ENCODE data around the gene RPRM.
"Not testable (repeated sequence)": the region's sequence is repeated elsewhere in the genome, so short reads cannot be mapped to it uniquely, and the experiment has no call there.

RPRM gene

DNA sequence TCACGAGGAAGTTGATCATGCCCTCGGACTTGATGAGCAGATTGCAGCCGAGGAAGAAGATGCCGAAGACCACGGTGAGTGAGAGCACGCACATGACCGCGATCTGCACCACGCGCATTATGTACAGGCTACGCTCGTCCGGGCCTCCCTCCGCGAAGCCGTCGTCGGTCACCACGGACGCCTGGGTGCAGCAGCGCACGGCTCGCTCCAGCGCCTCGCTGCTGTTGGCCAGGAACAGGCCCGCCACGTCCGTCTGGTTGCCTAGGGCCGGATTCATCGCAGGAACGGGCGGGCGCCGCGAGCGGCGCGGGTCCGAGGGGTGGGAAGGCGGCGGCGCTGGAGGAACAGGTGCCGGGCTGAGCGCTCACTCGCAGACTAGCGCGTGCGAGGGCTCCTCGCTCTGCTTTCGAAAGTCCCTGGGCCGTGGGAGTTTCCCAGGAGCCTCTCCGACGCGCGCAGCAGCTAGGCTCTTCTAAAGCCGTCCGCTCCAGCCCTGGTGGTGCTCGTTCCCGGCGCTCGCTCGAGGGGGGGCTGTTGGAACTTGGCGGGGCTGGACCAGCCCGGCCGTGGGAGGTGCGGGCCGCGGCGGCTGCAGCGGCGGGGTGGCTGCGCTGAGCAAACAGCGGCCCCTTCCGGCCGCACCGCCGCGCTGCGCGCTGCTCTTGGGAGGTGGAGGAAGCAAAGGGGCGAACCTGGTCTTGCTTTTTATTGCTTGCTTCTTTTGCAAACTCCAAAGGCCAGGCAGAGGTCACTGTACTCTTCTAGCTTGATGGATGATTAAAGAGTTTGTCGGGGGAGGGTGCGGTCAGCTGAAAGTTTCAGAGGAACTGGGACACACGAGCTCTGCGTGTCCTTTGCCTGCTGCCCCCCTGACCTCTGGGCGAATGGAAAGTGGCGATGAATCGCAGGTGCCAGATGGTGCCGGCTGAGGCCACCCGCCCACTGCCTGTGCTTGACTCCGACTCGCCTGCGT, at the start of gene RPRM:
Gene RPRM (minus strand): TSS at position 474 of the 973 bp plus-strand sequence. CDS start 197 bp downstream, at position 277.
- DNase-seq (ENCODE audit: low read depth, low spot score): no peak

DNA sequence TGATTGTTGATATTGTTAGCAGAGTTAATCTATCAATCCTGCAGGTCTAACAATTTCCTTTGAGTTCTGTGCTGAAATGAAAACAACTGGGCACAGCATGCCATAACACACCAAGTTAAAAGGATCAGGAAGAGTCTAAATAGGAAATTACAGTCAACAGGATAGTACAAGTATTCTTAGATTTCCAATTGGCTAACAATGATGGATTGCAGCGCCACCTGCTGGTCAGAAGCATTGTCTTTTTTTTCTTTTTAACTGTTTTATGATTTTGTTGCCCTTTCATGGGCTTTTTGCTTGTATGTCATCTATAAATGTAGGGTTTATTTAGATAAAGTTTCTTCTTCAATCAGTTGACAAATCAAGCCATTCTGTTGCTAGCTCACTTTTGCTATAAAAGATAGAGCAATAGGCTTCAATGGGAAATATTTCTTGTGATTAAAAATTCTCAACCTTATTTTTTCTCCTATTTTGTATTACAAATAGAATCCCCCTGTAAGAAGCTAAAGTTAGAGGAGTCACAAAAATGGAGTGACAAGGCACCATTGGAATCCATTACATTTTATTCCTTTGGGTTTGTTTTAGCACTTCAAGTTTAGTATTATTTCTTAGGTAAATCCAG, 40.8 kb upstream of the RPRM start:
- DNase-seq (ENCODE audit: low read depth, low spot score): peak; percentile 6

DNA sequence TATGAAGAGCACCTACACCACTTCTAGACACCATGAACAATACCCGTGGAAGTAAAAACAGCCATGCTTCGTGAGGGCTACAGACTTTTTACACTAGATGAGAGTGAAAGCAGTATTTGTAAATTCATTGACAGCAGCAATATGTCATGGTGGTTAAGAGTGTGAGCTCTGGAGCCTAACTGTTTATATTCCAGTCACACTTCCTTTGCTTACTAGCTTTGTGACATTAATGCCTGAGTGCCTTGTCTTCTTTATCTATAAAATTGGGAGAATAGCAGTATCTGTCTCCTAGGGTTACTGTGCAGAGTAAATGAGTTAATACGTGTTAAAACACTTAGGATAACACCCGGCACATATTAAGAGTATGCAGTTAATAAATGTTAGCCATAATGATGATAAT, 33.8 kb upstream of the RPRM start:
- no peak for DNase-seq (ENCODE audit: low read depth, low spot score)

DNA sequence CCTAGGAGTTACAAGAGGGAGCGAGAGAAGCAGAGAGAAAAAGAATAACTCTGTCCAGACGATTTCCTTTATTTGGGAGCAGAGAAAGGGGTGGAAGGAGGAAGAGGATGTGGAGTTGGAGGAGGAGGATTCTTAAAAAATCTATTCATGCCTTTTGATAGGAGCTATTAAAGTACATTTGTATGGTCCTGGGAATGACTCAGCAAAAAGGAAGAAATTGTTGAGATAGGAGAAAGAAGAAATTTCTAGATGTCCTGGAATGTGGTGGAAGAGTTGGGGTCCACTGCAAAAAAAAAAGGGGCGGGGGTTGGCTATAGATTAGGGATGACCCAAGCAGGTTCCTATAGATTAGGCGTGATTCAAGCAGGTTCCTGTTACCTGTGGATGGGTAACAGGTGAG, 32.4 kb upstream of the RPRM start:
- DNase-seq (ENCODE audit: low read depth, low spot score): no peak

DNA sequence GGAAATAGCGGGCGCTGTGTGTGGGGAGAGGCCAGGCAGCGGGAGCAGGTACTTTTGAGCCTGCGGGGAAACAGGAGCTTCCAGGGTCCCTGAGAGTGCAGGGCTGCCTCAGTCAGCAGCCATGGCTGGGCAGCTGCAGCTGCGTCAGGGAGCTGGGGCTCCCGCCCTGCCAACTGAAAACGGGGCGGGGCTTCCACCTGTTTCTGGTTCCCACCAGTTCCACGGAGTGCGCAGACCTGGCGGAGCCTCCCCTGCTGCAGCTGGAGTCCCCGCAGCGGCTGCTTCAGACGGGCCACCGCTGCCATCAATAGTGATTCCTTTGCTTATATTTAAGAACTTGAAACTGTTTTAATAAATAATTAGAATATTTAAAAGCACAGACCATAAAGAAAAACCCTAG, 30.6 kb upstream of the RPRM start:
- DNase-seq (ENCODE audit: low read depth, low spot score): no peak

DNA sequence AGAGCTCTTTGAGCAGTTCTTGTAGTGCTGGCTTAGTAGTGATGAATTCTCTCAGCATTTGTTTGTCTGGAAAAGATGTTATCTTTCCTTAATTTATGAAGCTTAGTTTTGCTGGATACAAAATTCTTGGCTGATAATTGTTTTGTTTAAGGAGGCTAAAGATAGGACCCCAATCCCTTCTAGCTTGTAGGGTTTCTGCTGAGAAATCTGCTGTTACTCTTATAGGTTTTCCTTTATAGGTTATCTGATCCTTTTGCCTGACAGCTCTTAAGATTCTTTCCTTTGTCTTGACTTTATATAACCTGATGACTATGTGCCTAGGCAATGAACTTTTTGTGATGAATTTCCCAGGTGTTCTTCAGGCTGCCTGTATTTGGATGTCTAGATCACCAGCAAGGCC, 27.9 kb upstream of the RPRM start:
- DNase-seq (ENCODE audit: low read depth, low spot score): not testable (repeated sequence)

DNA sequence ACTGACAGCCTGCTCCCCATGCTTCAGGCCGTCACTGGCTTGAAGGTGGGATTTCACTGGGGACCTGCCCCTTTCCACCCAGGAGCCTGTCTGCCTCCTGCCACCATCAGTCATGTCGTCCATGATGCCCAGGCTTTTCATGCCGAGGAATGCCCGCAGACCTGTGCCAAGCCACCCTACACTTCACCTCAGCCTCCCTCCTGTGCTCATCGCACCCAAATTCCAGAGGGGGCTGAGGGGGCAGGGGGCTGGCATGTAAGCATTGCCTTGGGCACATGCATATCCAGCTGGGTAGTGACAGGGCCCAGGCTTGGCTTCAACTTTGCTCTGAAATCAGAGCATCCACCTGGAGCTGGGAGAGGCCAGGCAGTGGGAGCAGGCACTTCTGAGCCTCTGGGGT, 20.9 kb upstream of the RPRM start:
- no peak for DNase-seq (ENCODE audit: low read depth, low spot score)

DNA sequence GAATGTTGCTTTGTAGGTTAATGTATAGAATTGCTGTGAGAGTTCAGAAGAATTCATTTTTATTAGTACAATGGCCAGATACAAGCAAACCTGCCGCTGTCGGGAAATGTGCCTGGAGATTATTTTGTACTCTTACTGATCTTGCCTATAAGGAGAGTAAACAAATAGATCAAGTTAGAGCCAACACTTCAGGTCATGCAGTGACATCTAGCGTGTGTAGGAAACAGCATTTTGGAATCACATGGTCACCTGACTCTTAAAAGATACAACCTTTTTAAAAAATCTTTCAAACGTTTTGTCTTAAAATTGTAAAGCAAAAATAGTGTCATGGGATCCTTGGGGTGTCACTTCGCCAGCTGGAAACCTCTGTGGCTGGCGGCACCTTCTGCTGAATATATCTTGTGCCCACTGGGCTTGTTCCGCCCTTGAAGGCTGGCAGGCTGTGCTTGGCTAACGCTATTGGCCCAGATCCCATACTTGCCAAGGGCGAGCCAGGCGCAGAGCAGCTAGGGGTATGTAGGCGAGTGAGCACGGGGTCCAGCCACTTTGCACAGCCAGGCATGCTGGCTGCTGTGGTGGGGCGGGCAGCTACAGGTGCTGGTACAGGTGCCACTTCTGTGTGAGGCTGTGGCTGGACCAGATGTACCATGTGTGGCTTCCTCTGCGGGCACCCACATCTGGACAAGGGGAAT, 19.5 kb upstream of the RPRM start:
- DNase-seq (ENCODE audit: low read depth, low spot score): no peak

DNA sequence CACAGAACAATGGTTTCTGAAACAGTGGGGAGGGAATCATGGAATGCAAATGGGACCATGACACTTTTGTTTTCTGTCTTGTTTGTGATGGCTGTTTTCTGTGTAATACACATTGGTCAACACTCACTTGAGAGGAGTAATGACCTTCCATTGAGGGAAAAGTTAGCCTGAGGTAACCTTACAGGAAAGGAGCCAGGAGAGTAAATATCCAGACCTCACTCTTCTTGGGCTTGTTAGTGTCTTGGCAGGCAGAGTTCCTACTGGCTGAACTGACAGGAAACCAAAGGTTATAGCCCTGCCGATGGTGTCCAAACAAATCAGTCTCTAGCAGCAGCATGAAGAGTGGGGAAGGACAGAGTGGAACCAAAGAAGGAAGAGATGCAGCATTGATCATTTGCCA, 17.2 kb upstream of the RPRM start:
- no peak for DNase-seq (ENCODE audit: low read depth, low spot score)

DNA sequence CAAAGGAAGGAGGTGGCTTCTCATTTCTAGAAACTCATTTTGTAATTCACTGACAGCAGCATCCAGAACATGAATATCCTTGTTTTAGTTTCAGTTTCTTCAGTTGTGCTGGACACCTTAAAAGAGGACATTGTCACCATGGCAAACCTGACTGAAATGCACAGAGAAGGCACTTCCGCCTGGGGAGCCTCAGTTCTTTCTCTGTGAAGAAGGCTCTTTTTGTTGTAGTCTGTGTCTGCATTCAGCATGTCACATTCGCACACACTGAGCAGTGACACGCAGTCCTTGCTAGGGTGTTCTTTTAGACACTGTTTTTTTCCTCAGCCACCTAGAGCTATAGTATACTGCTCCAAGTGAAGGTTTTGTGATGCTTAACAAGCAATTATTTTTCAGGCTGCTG, 9.5 kb upstream of the RPRM start:
- no peak for DNase-seq (ENCODE audit: low read depth, low spot score)

DNA sequence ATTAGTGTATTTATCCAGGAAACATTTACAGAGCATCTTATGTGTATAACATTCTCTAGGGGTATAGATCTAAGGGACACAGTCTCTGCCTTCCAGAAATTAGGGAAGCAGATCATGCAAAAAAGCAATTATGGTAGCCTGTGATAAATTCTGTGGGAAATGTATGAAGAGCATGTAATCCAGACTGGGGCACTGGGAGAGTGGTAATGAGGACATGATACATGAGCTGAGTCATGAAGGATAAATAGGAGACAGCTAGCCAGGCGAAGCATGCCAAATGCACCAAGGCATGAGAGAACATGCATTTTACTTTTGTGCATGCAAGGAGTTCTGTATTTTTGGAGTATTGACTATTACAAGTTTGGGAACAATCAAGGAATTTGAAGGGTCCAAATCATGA, 8.9 kb upstream of the RPRM start:
- no peak for DNase-seq (ENCODE audit: low read depth, low spot score)

DNA sequence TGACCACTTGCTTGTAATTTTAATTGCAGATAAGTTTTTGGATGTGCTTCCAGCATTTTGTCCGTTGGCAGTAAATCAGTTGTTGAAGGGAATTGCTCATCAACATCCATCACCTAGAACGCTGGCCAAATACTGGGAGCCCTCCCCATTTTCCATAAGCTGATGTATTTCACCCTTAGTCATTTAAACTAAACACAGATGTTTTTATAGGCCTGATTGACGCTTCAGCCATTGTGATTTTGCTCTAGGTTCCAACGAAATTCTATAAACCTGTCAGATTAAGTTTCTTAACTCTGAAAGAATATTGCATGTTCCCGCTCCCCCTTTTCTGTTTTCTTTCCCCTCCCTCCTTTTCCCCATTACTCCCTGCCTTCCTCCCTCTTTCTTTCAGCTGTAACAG, 1.0 kb upstream of the RPRM start:
- no peak for DNase-seq (ENCODE audit: low read depth, low spot score)

DNA sequence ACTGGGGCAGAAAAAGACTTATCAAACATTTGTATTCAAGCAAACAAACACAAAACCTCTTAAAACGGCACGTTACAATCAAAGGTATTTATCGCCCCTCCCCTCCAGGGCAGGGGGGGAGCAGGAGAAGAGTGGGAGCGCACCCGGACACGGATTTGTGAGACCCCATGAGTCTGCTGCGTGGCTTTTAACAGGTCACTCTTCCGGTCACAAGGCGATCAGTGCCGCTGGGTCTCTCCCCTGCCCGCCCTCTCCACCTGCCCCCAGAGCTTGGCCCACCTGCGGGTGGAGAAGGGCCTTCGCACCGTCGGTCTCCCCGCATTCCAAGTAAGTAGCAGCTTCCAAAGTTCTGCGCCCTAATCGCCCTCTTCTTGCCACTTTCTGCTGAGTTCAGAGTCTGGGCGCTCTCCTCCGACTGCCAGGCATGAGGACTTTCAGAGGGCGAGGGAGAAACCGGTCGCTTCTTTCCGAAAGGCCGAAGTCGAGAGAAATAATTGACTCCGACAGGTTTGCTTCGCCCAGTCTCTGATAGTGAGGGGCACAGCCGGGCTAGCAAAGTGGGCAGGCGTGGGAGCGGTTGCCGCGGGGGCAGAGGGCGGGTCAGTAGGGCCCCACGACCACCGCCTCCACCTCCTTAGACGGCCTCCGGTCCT, 800 bp downstream of the RPRM start:
- DNase-seq (ENCODE audit: low read depth, low spot score): no peak

DNA sequence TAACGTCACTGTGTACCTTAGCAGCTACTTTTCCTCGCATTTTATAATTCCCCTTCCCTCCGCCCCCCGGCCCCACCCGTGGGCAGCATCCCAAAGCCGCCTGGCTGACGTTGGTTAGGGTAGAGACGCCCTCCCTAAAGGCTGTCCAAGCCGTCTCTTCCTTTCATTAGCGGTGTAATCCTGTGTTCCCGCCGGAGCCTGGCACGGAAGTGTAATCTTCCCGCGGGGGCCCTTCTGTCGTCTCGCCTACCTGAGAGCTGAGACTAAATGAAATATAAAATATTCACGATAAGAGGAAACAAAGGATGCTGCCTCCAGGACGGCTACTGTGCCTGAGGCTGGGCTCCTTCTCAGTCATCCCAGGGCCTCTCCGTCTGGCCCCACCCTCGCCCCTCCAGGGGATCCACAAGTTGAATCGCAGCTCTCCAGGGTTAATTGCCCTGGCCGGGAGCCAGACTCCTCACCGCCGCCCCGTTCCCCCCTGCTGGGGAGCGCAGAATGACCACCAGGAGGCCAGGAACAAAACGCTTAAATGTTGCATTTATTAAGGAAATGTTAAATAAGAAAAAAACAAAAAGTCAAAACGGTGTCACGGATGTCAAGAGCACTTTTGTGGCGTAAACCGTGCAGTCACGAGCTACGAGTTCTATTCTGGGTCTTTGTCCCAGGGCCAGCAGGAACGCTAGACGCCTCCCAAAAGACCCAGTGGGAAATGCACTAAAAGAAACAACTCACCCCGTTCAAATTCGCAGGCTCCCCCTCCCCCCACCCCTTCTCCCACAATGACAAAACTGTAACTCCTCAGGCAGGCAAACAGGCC, 1.5 kb downstream of the RPRM start:
- no peak for DNase-seq (ENCODE audit: low read depth, low spot score)

DNA sequence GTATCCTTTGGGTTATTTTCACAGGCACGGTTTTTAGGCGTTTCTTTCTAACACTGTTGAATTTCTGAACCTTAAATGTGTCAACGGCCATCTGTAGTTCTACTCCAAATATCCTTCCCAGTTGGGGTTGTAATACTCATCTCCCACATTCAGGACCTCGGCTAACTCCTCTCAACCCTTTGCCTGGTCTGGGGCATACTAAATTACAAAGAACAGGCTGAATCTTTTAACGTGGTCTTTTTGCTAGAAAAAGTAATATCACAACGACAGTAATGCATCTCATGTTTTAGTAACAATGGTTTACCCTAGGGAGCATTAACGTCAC, 2.1 kb downstream of the RPRM start:
- DNase-seq (ENCODE audit: low read depth, low spot score): no peak

DNA sequence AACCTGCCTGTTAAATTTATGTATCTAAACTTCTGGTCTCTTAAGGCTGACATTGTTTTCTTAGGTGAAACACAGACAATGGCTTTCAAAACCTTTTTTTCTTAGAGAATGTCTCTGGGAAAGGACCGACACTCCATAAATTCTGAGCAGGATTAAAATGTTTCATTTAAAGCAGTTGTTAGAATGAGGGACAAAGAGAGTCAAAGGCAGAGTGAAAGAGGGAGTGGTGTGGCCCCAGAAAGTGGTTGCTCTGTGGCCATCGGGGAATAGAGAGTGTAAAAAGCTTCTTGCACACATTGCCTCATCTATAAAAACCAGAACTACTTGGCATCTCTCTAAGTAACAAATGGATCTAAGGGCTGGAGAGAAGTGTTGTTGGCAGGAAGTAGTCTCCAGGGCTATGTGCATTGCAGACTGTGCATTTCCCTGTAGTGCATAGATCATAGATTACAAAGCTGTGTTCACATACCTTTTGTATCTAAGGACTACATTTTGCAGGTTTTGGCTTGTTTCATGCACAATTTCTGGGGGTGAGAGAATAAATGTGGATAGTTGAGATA, 3.6 kb downstream of the RPRM start:
- no peak for DNase-seq (ENCODE audit: low read depth, low spot score)

DNA sequence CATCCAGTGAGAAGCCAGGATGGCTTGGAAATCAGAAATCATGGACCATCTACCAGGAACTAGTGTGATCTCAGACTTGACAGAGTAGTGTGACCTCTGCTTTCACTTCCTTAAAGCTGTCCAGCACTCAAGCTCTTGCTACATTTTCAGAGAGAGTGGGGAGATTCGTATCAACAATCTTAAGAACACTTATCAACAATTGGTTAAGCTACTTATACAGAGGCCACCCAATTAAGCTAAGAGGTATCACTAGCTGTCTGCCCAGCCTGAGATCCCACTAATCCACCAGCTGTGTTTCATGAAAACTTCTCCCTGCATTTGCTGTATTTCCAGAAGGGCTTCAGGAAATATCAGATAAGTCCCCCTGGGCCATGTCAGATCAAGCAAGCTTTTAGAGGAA, 4.2 kb downstream of the RPRM start:
- DNase-seq (ENCODE audit: low read depth, low spot score): no peak

DNA sequence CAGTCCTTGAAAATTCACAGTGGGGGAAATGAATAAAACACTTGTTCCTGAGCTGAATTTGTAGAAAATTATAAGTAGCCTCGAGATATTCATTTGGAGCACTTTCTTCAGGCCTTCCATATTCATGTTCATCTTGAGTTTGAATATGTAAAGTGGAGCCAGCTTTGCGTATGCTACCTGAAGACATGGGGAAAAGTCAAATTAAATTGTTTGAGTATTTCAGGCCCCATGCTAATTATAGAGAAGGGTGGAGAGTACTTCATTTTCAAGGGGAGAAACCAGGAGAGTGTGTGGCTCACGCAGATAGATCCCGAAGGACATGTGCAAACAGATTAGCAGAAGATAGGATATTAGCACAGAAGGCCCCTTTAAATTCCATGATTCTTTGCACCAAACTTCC, 7.7 kb downstream of the RPRM start:
- DNase-seq (ENCODE audit: low read depth, low spot score): no peak

DNA sequence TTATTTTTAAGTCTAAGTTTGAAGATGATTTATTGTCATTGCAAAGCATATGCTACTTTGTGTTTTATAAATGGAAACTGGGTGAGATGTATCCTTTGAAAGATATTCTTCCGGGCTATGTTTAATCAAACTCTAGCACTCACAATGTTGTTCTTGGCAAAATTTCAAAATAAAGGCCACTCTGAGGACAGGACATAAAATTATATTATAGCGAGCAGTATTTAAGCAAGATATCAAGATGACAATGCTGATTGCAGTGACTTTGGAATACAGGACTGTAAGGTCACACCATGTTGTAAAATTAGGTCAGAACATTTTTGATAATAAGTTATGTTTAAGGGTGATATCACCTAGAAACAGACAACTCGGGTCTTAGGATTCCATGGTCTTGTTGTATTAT, 14.2 kb downstream of the RPRM start:
- DNase-seq (ENCODE audit: low read depth, low spot score): no peak

DNA sequence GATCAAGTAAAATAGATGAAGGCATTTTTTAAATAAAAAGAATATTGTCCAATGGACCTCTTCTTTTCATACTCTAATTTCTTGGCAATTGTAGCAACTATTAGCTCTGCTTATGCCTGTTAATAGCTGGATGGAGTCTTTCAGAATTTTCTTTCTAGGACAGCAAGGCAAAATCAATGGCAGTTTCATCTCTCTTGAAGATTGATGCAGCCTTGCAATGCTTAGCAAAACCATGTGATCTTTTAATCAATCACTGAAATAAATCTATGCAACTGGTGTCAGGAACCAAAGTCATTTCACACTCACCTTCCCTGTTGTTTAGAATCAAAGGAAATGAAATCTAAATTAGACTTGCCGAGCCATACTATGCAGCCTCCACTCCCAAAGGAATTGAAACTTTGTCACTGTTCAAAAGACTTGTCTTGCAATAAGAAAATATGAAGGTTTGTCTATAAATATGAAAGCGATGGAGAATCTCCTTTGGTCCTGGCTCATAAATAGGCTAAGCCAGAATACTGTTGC, 16.2 kb downstream of the RPRM start:
- no peak for DNase-seq (ENCODE audit: low read depth, low spot score)

DNA sequence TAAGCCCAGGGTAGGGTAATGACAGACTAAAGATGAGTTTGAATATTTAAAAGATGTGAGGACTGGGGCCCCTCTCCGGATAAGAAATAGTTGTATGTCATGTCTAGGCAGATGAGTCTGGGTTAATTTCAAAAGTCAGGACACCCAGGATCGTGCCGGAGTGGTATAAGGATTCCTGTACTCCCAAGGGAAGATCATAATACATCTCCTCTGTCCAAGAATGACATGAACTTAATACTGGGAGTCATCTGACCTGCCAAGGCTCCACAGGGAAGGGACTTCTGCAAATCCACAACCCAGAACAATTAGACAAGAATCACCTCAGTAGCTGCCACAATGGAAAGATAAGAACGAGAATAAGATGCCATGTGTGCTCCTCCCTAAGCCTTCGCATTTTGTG, 17.1 kb downstream of the RPRM start:
- no peak for DNase-seq (ENCODE audit: low read depth, low spot score)

Data from smooth muscle cell of the brain vasculature (primary cell).